GM12878 (cell line): ENCODE measurements around the gene TRAP1. TPM values are rescaled to one million over a fixed set of nuclear protein-coding genes. Genes with fewer than 3 reads are reported as not detected.

Source experiments
- ATAC-seq: fragments of 200-7000 bp; cut with Tn5 transposase; 3 replicates; pipeline ENCODE4 v1.9.1; 2020; ENCODE audit warnings: mild to moderate bottlenecking, moderate library complexity
- BruUV-seq: library from RNA; stranded (reverse); fragments of 400-500 nt; replicated peaks from 2 replicates; lab custom pipeline; 2021; lab: Mats Ljungman, UMichigan
- CTCF ChIA-PET: fragments of 300-600 bp; sonication (Branson Sonifier 250); formaldehyde crosslinking; extraction: SDS; loops from one replicate; lab custom pipeline; 2021; ENCODE audit warnings: inconsistent platforms; lab: Yijun Ruan, JAX
- POLR2A ChIA-PET: fragments of 350-600 bp; formaldehyde crosslinking; extraction: SDS; loops from one replicate; lab custom pipeline; 2021; ENCODE audit warnings: inconsistent platforms; lab: Charles Lee
- RAD21 ChIA-PET: fragments of 300-600 bp; sonication (Branson Sonifier 250); formaldehyde crosslinking; loops from one replicate; lab custom pipeline; 2023; ENCODE audit warnings: antibody characterized with exemption; ENCODE audit not compliant: unreplicated experiment; lab: Charles Lee
- SMC1A ChIA-PET: fragments of 300-600 bp; sonication (Branson Sonifier 250); formaldehyde crosslinking; loops from one replicate; lab custom pipeline; 2023; ENCODE audit not compliant: unreplicated experiment, uncharacterized antibody; lab: Charles Lee
- DNase-seq: peaks from one replicate; pipeline ENCODE4 v3.0.0-alpha.2; 2011; ENCODE audit warnings: low read depth, low spot score
- FAIRE-seq: peaks from 3 replicates; lab custom pipeline; 2011; peaks lifted over from hg19 to GRCh38; lab: Jason Lieb, UNC
- H2AFZ ChIP-seq: 2 replicates; pipeline ENCODE4 v1.6.0; 2011; ENCODE audit warnings: low read depth, low read length, control low read depth; ENCODE audit not compliant: control insufficient read depth
- H3K27ac ChIP-seq: 2 replicates; pipeline ENCODE4 v1.5.1; 2011; ENCODE audit warnings: control low read depth; ENCODE audit not compliant: control insufficient read depth, insufficient read depth
- H3K27me3 ChIP-seq, 2 experiments: replicated peaks in 1 of 2; 2 replicates each; pipeline versions ENCODE4 v1.6.0 to v1.6.1; 2011; ENCODE audit warnings: low read length in 1 of 2; ENCODE audit not compliant: control insufficient read depth in 2 of 2, insufficient read depth in 2 of 2
- H3K36me3 ChIP-seq, 2 experiments: 2 replicates each; pipeline ENCODE4 v1.5.1; 2011; ENCODE audit warnings: low read length in 1 of 2; ENCODE audit not compliant: control insufficient read depth in 2 of 2, insufficient read depth in 2 of 2
- H3K4me1 ChIP-seq: 2 replicates; pipeline ENCODE4 v1.6.1; 2011; ENCODE audit warnings: mild to moderate bottlenecking, low read length, moderate library complexity, mixed read lengths; ENCODE audit not compliant: control insufficient read depth, insufficient read depth
- H3K4me2 ChIP-seq: 2 replicates; pipeline ENCODE4 v1.6.0; 2011; ENCODE audit warnings: control low read depth; ENCODE audit not compliant: control insufficient read depth, insufficient read depth
- H3K4me3 ChIP-seq: fragments of 200-600 bp; sonication (generic); 2 replicates; pipeline ENCODE4 v1.5.1; 2016
- H3K79me2 ChIP-seq: 2 replicates; pipeline ENCODE4 v1.6.0; 2011; ENCODE audit warnings: low read length; ENCODE audit not compliant: control insufficient read depth, insufficient read depth
- H3K9ac ChIP-seq: 2 replicates; pipeline ENCODE4 v1.8.0; 2011; ENCODE audit warnings: low read length, control low read depth, mixed read lengths; ENCODE audit not compliant: control insufficient read depth, insufficient read depth
- H3K9me3 ChIP-seq: replicated peaks from 3 replicates; pipeline ENCODE4 v1.5.1; 2011; ENCODE audit warnings: mild to moderate bottlenecking, low read length; ENCODE audit not compliant: control insufficient read depth, insufficient read depth
- H4K20me1 ChIP-seq: 2 replicates; pipeline ENCODE4 v1.6.0; 2011; ENCODE audit not compliant: control insufficient read depth, insufficient read depth
- ATF3 ChIP-seq: IDR thresholded peaks from 2 replicates; pipeline ENCODE4 v1.6.1; 2011; ENCODE audit warnings: low read depth, mild to moderate bottlenecking, low read length, moderate library complexity, borderline replicate concordance; ENCODE audit errors: extremely low read depth
- MEF2A ChIP-seq: IDR thresholded peaks from 2 replicates; pipeline ENCODE4 v1.6.1; 2011; ENCODE audit warnings: low read depth, mild to moderate bottlenecking, low read length, moderate library complexity; ENCODE audit not compliant: insufficient read depth
- NFYA ChIP-seq: IDR thresholded peaks from 2 replicates; pipeline ENCODE4 v1.6.1; 2011; ENCODE audit warnings: low read depth, mild to moderate bottlenecking, low read length, improper control_type of control experiment, borderline replicate concordance
- RELB ChIP-seq: fragments of 450-650 bp; IDR thresholded peaks from 2 replicates; pipeline ENCODE4 v1.6.1; 2017; ENCODE audit warnings: low read depth, mild to moderate bottlenecking, moderate library complexity
- YBX1 ChIP-seq: fragments of 450-650 bp; IDR thresholded peaks from 2 replicates; pipeline ENCODE4 v1.6.1; 2016; ENCODE audit warnings: antibody characterized with exemption
- ZNF687 ChIP-seq: fragments of 450-650 bp; IDR thresholded peaks from 2 replicates; pipeline ENCODE4 v1.6.1; 2017; ENCODE audit warnings: mild to moderate bottlenecking, moderate library complexity
- WGBS: methylation state at CpG from one replicate; pipeline ENCODE4 v1.1.6; 2016; ENCODE audit warnings: low lambda C conversion rate; ENCODE audit not compliant: insufficient replicate concordance, insufficient coverage; ENCODE audit errors: missing lambda C conversion rate; 5-methylcytosine and 5-hydroxymethylcytosine counted together
- in situ Hi-C: fragments of 300-500 bp; cut with MboI; formaldehyde crosslinking; loops from 9 replicates; pipeline ENCODE4 v1.14.3; 2018; ENCODE audit warnings: mixed read lengths
- intact Hi-C: fragments of 100-400 bp; cut with micrococcal nuclease; formaldehyde crosslinking; loops from one replicate; pipeline ENCODE4 v1.14.2; 2022; ENCODE audit not compliant: unreplicated experiment
- polyA plus RNA-seq, 11 experiments: library from polyadenylated mRNA; depleted of rRNA in 4 of 11; unstranded in 6 of 11; stranded (reverse) in 5 of 11; fragments of >200 nt; fragmentation: Nextera tagmentation in 4 of 11; fragmentation: Illumina TruSeq in 1 of 11; extraction: Ambion mirVana in 4 of 11; extraction: Trizol in 1 of 11; gene quantifications; 1 replicate in 1 of 11; 2 replicates in 10 of 11; pipeline versions ENCODE4 v1.2.1 to v1.2.3, GENCODE V29; 2011 to 2016; ENCODE audit warnings: inconsistent platforms in 2 of 11, missing spikeins in 2 of 11, low read depth in 1 of 11
- total RNA-seq, 4 experiments: library from RNA; depleted of rRNA in 3 of 4; stranded (reverse); fragments of >200 nt in 3 of 4; fragmentation: Illumina TruSeq in 1 of 4; extraction: Trizol in 1 of 4; gene quantifications; 2 replicates each; pipeline versions ENCODE4 v1.2.1 to v1.2.3, GENCODE V29; 2013 to 2021

Gene TRAP1
- total and polyA plus RNA-seq, 10 of the 15 experiments (the other 5 are each of a cell fraction or from before 2014, with no cell fraction given): 16.3 to 442 (median 241) TPM

- Histone ChIP-seq H3K9ac (no peak overlapping the region), H3K27me3 (no peaks in the 10 kb centered on the region), H3K27ac (no peak overlapping the region), H3K79me2 (no peaks in the 10 kb centered on the region), H3K4me3 (no peak overlapping the region), H3K36me3 (peaks cover 14 to 33% of the 10 kb centered on the region in 2 experiments), H2AFZ (no peak overlapping the region), H3K4me2 (no peak overlapping the region), H3K9me3 (no peaks in the 10 kb centered on the region), H4K20me1 (no peaks in the 10 kb centered on the region; the same call in 1 of the 2 replicates), H3K4me1 (no peaks in the 10 kb centered on the region)
- intact Hi-C loops: no loop called here
- TF ChIP-seq MEF2A (no peak), ATF3 (no peak), YBX1 (no peak), NFYA (no peak)
- DNase-seq (no peak), FAIRE-seq (no peak), ATAC-seq (no peak)
- TSS peak; percentile 49 for BruUV-seq
- in situ Hi-C loops: no loop called here
- CTCF ChIA-PET: no interaction called here
- RAD21 ChIA-PET: no interaction called here
- 98% methylated on average over 11 of the region's 11 CpGs for WGBS
- POLR2A ChIA-PET: no interaction called here
- SMC1A ChIA-PET: no interaction called here
These were observed 39.3 kb downstream of the TRAP1 start for GRCh38 chr16:3677994-3678393.

GRCh38 chr16:3675601-3676130 is 41.7 kb downstream of the TRAP1 start:
- Histone ChIP-seq H3K9me3 (no peaks in the 10 kb centered on the region), H3K36me3 (peaks cover 16 to 38% of the 10 kb centered on the region in 2 experiments), H3K27ac (no peak overlapping the region), H3K4me3 (no peak overlapping the region), H3K4me2 (no peak overlapping the region), H3K79me2 (no peaks in the 10 kb centered on the region), H3K9ac (no peak overlapping the region), H2AFZ (no peak overlapping the region), H3K4me1 (no peaks in the 10 kb centered on the region), H3K27me3 (no peaks in the 10 kb centered on the region), H4K20me1 (no peaks in the 10 kb centered on the region; the same call in 1 of the 2 replicates)
- no peak for DNase-seq
- ChIA-PET POLR2A (no interaction called here), SMC1A (no interaction called here), CTCF (no interaction called here), RAD21 (no interaction called here)
- FAIRE-seq: no peak
- in situ Hi-C loops (no loop called here), intact Hi-C loops (no loop called here)
- TF ChIP-seq RELB (no peak), ZNF687 (no peak)
- BruUV-seq: no TSS peak
- no peak for ATAC-seq
- WGBS: 90% methylated on average over 24 of the region's 24 CpGs
